Measurements from ENCODE around the gene ENOX1.

Gene ENOX1

DNA sequence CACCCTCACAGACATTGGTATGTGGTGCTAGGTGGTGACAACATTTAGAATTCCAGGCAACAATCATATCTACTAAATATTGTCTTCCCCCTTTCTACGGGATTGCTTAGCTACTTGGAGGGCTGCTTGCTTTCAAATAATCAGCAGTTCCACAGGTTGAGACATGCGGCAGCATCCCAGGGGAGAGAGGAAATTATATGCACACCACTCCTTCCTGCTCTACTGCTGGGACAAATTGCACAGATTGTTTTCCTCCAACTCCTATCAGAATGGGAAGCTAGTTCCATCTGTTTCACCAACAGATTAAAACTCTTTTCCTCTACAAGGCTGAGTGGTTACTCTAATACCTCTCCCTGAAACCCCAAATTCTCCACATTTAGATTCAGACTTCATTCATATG, 488.0 kb downstream of the ENOX1 start:
- Histone ChIP-seq H3K9me3 (ENCODE audit: insufficient read depth, low read length, severe bottlenecking) (no peaks in the 10 kb centered on the region), H3K4me3 (ENCODE audit: low read depth in 1 of 2, low read length in 2 of 2) (no peak overlapping the region), H3K27ac (ENCODE audit: low read length) (no peak overlapping the region), H3K36me3 (ENCODE audit: insufficient read depth, low read length) (no peaks in the 10 kb centered on the region), H3K4me1 (ENCODE audit: insufficient read depth, low read length) (no peaks in the 10 kb centered on the region), H3K4me2 (ENCODE audit: insufficient read depth, low read length) (no peak overlapping the region), H4K20me1 (ENCODE audit: insufficient read depth, low read length) (no peaks in the 10 kb centered on the region), H3K27me3 (ENCODE audit: insufficient read depth, low read length, poor library complexity) (peaks cover 16% of the 10 kb centered on the region), H3K9ac (ENCODE audit: low read depth, low read length) (no peak overlapping the region), H2AFZ (ENCODE audit: low read depth, low read length) (no peak overlapping the region), H3K79me2 (ENCODE audit: insufficient read depth, low read length) (no peaks in the 10 kb centered on the region)
- TF ChIP-seq, protein P1, sequence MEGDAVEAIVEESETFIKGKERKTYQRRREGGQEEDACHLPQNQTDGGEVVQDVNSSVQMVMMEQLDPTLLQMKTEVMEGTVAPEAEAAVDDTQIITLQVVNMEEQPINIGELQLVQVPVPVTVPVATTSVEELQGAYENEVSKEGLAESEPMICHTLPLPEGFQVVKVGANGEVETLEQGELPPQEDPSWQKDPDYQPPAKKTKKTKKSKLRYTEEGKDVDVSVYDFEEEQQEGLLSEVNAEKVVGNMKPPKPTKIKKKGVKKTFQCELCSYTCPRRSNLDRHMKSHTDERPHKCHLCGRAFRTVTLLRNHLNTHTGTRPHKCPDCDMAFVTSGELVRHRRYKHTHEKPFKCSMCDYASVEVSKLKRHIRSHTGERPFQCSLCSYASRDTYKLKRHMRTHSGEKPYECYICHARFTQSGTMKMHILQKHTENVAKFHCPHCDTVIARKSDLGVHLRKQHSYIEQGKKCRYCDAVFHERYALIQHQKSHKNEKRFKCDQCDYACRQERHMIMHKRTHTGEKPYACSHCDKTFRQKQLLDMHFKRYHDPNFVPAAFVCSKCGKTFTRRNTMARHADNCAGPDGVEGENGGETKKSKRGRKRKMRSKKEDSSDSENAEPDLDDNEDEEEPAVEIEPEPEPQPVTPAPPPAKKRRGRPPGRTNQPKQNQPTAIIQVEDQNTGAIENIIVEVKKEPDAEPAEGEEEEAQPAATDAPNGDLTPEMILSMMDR (IDR thresholded peaks at IDR 0.05; ENCODE audit: borderline replicate concordance, extremely low read depth, low read length, poor library complexity, severe bottlenecking) = no peak
- no peak for TF ChIP-seq EZH2 (IDR thresholded peaks at IDR 0.05; ENCODE audit: borderline replicate concordance, low read depth, low read length, severe bottlenecking)
- DNase-seq = no peak
- no peak for ATAC-seq (ENCODE audit: insufficient read depth, low read depth)

DNA sequence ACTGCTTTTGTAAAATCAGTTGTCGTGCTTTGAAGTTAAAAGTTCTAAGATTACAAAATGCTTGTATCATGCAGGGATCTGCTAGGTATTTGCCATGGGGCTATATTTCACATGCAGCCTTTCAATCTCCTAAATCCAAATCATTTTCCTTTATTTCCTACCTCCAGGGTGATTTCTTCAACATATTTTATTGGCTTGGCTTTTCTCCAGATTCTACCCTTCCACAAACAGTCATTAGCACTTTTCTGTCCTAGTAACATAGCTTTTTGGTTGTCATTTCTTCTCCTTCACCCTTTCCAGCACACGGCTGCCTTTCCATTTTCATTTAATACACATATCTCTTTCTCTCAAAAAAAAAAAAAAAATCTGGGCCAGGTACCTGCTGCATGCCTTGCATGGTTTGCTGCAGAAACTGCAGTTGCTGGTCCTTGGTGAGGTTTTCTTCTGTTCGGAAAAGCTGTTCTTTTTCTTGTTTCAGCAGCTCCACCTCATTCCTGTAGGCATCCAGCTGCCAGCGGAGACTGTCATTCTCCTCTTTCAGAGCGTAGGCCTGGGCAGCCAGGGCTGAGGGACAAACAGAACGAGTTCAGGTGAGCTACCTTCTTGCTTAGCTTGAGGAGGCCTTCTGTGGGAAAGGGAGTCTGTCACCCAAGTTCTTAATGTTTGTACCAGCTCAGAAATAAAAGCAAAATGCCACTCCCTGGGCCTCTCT, 488.6 kb downstream of the ENOX1 start:
- H2AFZ ChIP-seq (ENCODE audit: low read depth, low read length) = no peak overlapping the region
- H3K9me3 ChIP-seq (ENCODE audit: insufficient read depth, low read length, severe bottlenecking) = no peaks in the 10 kb centered on the region
- H3K27me3 ChIP-seq (ENCODE audit: insufficient read depth, low read length, poor library complexity) = peaks cover 10% of the 10 kb centered on the region
- no peak overlapping the region for H3K4me2 ChIP-seq (ENCODE audit: insufficient read depth, low read length)
- H3K79me2 ChIP-seq (ENCODE audit: insufficient read depth, low read length) = no peaks in the 10 kb centered on the region
- H3K36me3 ChIP-seq (ENCODE audit: insufficient read depth, low read length) = no peaks in the 10 kb centered on the region
- DNase-seq = no peak
- ATAC-seq (ENCODE audit: insufficient read depth, low read depth) = no peak
- no peak overlapping the region for H3K9ac ChIP-seq (ENCODE audit: low read depth, low read length)
- TF ChIP-seq EZH2 (IDR thresholded peaks at IDR 0.05; ENCODE audit: borderline replicate concordance, low read depth, low read length, severe bottlenecking) = no peak
- TF ChIP-seq, protein P1 (IDR thresholded peaks at IDR 0.05; ENCODE audit: borderline replicate concordance, extremely low read depth, low read length, poor library complexity, severe bottlenecking) = no peak
- H3K27ac ChIP-seq (ENCODE audit: low read length) = no peak overlapping the region
- no peaks in the 10 kb centered on the region for H3K4me1 ChIP-seq (ENCODE audit: insufficient read depth, low read length)
- H4K20me1 ChIP-seq (ENCODE audit: insufficient read depth, low read length) = no peaks in the 10 kb centered on the region
- H3K4me3 ChIP-seq (ENCODE audit: low read depth in 1 of 2, low read length in 2 of 2) = no peak overlapping the region

GRCh38 chr13:43295825-43296564, 490.8 kb downstream of the ENOX1 start:
- ATAC-seq (ENCODE audit: insufficient read depth, low read depth) = no peak
- Histone ChIP-seq H3K4me1 (ENCODE audit: insufficient read depth, low read length) (no peaks in the 10 kb centered on the region), H3K27ac (ENCODE audit: low read length) (no peak overlapping the region), H4K20me1 (ENCODE audit: insufficient read depth, low read length) (no peaks in the 10 kb centered on the region), H3K36me3 (ENCODE audit: insufficient read depth, low read length) (no peaks in the 10 kb centered on the region), H3K9ac (ENCODE audit: low read depth, low read length) (no peak overlapping the region), H3K27me3 (ENCODE audit: insufficient read depth, low read length, poor library complexity) (peaks cover 7% of the 10 kb centered on the region), H3K4me3 (ENCODE audit: low read depth in 1 of 2, low read length in 2 of 2) (no peak overlapping the region), H3K4me2 (ENCODE audit: insufficient read depth, low read length) (no peak overlapping the region), H3K9me3 (ENCODE audit: insufficient read depth, low read length, severe bottlenecking) (no peaks in the 10 kb centered on the region), H3K79me2 (ENCODE audit: insufficient read depth, low read length) (no peaks in the 10 kb centered on the region), H2AFZ (ENCODE audit: low read depth, low read length) (no peak overlapping the region)
- DNase-seq = no peak
- TF ChIP-seq EZH2 (IDR thresholded peaks at IDR 0.05; ENCODE audit: borderline replicate concordance, low read depth, low read length, severe bottlenecking) = no peak

DNA sequence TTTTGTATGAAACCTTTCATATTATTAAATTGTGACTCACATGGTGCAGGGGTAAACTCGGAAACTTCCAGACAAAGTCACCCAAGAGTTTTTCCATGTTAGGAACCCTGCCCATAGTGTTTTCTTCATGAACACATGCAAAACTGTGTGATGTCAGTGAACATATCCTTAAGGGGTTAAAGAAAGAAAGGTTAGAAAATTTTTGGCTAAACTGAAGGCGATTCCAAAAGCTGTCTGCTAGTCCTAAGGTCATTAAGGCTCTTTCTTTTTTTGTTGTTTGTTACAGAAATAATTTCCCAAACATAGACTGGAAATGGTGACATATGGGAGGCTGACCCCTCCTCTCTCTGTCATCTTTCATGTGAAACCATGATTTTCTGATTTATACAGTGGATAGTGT, 491.5 kb downstream of the ENOX1 start:
- Histone ChIP-seq H3K9me3 (ENCODE audit: insufficient read depth, low read length, severe bottlenecking) (no peaks in the 10 kb centered on the region), H3K4me2 (ENCODE audit: insufficient read depth, low read length) (no peak overlapping the region), H3K9ac (ENCODE audit: low read depth, low read length) (no peak overlapping the region), H3K27me3 (ENCODE audit: insufficient read depth, low read length, poor library complexity) (peaks cover 4% of the 10 kb centered on the region), H4K20me1 (ENCODE audit: insufficient read depth, low read length) (no peaks in the 10 kb centered on the region), H3K27ac (ENCODE audit: low read length) (no peak overlapping the region), H3K4me1 (ENCODE audit: insufficient read depth, low read length) (no peaks in the 10 kb centered on the region), H3K79me2 (ENCODE audit: insufficient read depth, low read length) (no peaks in the 10 kb centered on the region), H3K36me3 (ENCODE audit: insufficient read depth, low read length) (no peaks in the 10 kb centered on the region), H3K4me3 (ENCODE audit: low read depth in 1 of 2, low read length in 2 of 2) (no peak overlapping the region), H2AFZ (ENCODE audit: low read depth, low read length) (no peak overlapping the region)
- TF ChIP-seq, protein P1 (IDR thresholded peaks at IDR 0.05; ENCODE audit: borderline replicate concordance, extremely low read depth, low read length, poor library complexity, severe bottlenecking) = no peak
- TF ChIP-seq EZH2 (IDR thresholded peaks at IDR 0.05; ENCODE audit: borderline replicate concordance, low read depth, low read length, severe bottlenecking) = no peak
- ATAC-seq (ENCODE audit: insufficient read depth, low read depth) = no peak
- DNase-seq = no peak
